Thyroid gland (tissue), 4 donors: Measurements from ENCODE around the gene TNPO3.

Experiments
- POLR2A ChIP-seq, 2 donors: fragments of 450-650 bp; IDR thresholded peaks; one replicate each; pipeline ENCODE4 v1.6.1; 2017; ENCODE audit warnings: antibody characterized with exemption in 2 of 2, mild to moderate bottlenecking in 2 of 2, moderate library complexity in 1 of 2
- TF ChIP-seq, protein P1 (sequence below), 6 experiments: fragments of 200-600 bp in 3 of 6; fragments of 450-650 bp in 3 of 6; sonication (generic) in 3 of 6; IDR thresholded peaks; one replicate each; pipeline ENCODE4 v1.5.1; 2016 to 2019; ENCODE audit warnings: antibody characterized with exemption in 6 of 6, mild to moderate bottlenecking in 2 of 6, inconsistent platforms in 1 of 6, moderate library complexity in 1 of 6

DNA sequence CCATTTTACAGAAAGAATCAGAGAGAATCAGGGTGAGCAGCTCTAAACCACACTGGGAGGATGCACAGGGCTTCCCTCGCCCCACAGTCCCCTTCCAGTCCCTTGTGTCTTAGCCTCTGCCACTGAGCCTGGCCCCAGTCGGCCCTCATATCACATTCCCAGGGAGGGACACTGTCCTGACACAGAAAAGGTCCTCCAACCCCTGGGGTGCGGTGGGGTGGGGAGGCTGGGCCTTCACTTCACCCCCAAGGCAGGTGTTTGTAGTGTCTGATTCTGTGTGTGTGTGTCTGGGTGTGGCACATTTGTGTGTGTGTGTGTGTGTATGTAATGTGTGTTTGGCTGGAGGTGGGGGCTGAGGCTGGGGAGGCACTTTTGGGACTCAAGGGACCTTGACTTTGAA is 142.6 kb downstream of the TNPO3 start:
- TF ChIP-seq, protein P1, sequence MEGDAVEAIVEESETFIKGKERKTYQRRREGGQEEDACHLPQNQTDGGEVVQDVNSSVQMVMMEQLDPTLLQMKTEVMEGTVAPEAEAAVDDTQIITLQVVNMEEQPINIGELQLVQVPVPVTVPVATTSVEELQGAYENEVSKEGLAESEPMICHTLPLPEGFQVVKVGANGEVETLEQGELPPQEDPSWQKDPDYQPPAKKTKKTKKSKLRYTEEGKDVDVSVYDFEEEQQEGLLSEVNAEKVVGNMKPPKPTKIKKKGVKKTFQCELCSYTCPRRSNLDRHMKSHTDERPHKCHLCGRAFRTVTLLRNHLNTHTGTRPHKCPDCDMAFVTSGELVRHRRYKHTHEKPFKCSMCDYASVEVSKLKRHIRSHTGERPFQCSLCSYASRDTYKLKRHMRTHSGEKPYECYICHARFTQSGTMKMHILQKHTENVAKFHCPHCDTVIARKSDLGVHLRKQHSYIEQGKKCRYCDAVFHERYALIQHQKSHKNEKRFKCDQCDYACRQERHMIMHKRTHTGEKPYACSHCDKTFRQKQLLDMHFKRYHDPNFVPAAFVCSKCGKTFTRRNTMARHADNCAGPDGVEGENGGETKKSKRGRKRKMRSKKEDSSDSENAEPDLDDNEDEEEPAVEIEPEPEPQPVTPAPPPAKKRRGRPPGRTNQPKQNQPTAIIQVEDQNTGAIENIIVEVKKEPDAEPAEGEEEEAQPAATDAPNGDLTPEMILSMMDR (IDR thresholded peaks at IDR 0.05) = no peak
- no peak for TF ChIP-seq POLR2A (IDR thresholded peaks at IDR 0.05)
